H9 (cell line): Measurements from ENCODE around the gene HOXC12. TPM values are rescaled to one million over a fixed set of nuclear protein-coding genes. Genes with fewer than 3 reads are reported as not detected.

ENCODE experiments used
- DNase-seq: peaks from one replicate; pipeline ENCODE4 v3.0.0-alpha.2; 2017
- H2AFZ ChIP-seq: one replicate; pipeline ENCODE4 v1.6.1; 2013; ENCODE audit warnings: mild to moderate bottlenecking, low read length, control low read depth, moderate library complexity
- H2AK5ac ChIP-seq: 2 replicates; pipeline ENCODE4 v1.6.1; 2013; ENCODE audit warnings: low read length, control low read depth, mixed read lengths; ENCODE audit not compliant: insufficient read length
- H2BK120ac ChIP-seq: one replicate; pipeline ENCODE4 v1.6.1; 2013; ENCODE audit warnings: low read depth, mild to moderate bottlenecking, low read length, control low read depth, inconsistent platforms; ENCODE audit not compliant: poor library complexity, severe bottlenecking
- H2BK12ac ChIP-seq: 2 replicates; pipeline ENCODE4 v1.6.1; 2013; ENCODE audit warnings: low read length, control low read depth, mixed read lengths, low read depth; ENCODE audit not compliant: insufficient read length
- H2BK15ac ChIP-seq: 2 replicates; pipeline ENCODE4 v1.6.1; 2013; ENCODE audit warnings: low read depth, low read length, control low read depth
- H2BK20ac ChIP-seq: one replicate; pipeline ENCODE4 v1.6.1; 2013; ENCODE audit warnings: low read depth, mild to moderate bottlenecking, low read length, control low read depth, inconsistent platforms; ENCODE audit not compliant: poor library complexity, severe bottlenecking
- H2BK5ac ChIP-seq: 2 replicates; pipeline ENCODE4 v1.6.1; 2013; ENCODE audit warnings: low read length, control low read depth, mixed read lengths; ENCODE audit not compliant: insufficient read length
- H3K14ac ChIP-seq: 2 replicates; pipeline ENCODE4 v1.6.1; 2013; ENCODE audit warnings: low read length, control low read depth; ENCODE audit not compliant: insufficient read depth
- H3K18ac ChIP-seq: 2 replicates; pipeline ENCODE4 v1.6.1; 2013; ENCODE audit warnings: low read depth, mild to moderate bottlenecking, mixed read lengths, low read length, control low read depth; ENCODE audit not compliant: insufficient read length
- H3K23ac ChIP-seq: 2 replicates; pipeline ENCODE4 v1.6.1; 2013; ENCODE audit warnings: low read length, control low read depth, mixed read lengths, low read depth; ENCODE audit not compliant: insufficient read length
- H3K23me2 ChIP-seq: 2 replicates; pipeline ENCODE4 v1.6.1; 2013; ENCODE audit warnings: low read depth, mild to moderate bottlenecking, mixed read lengths, low read length, control low read depth; ENCODE audit not compliant: insufficient read length, poor library complexity, severe bottlenecking
- H3K27ac ChIP-seq: 2 replicates; pipeline ENCODE4 v1.5.1; 2013; ENCODE audit warnings: low read length, control low read depth, mixed read lengths, low read depth; ENCODE audit not compliant: insufficient read length
- H3K27me3 ChIP-seq: 2 replicates; pipeline ENCODE4 v1.6.1; 2013; ENCODE audit warnings: low read length, control low read depth, inconsistent platforms; ENCODE audit not compliant: insufficient read depth
- H3K4ac ChIP-seq: 2 replicates; pipeline ENCODE4 v1.6.1; 2013; ENCODE audit warnings: low read depth, mild to moderate bottlenecking, control low read depth, inconsistent platforms, low read length, moderate library complexity
- H3K4me1 ChIP-seq: 2 replicates; pipeline ENCODE4 v1.6.1; 2013; ENCODE audit warnings: low read length, control low read depth, inconsistent platforms; ENCODE audit not compliant: insufficient read depth
- H3K4me2 ChIP-seq: 2 replicates; pipeline ENCODE4 v1.6.1; 2013; ENCODE audit warnings: low read length, control low read depth, mixed read lengths; ENCODE audit not compliant: insufficient read length, insufficient read depth
- H3K56ac ChIP-seq: 2 replicates; pipeline ENCODE4 v1.6.1; 2013; ENCODE audit warnings: low read depth, mild to moderate bottlenecking, mixed read lengths, low read length, control low read depth; ENCODE audit not compliant: insufficient read length
- H3K79me1 ChIP-seq: 2 replicates; pipeline ENCODE4 v1.6.1; 2013; ENCODE audit warnings: low read depth, mild to moderate bottlenecking, moderate library complexity, low read length, control low read depth, inconsistent platforms; ENCODE audit not compliant: insufficient read depth, poor library complexity, severe bottlenecking
- H3K79me2 ChIP-seq: 2 replicates; pipeline ENCODE4 v1.6.1; 2013; ENCODE audit warnings: low read length, control low read depth, inconsistent platforms; ENCODE audit not compliant: insufficient read depth
- H3K9ac ChIP-seq: 2 replicates; pipeline ENCODE4 v1.6.1; 2013; ENCODE audit warnings: low read length, control low read depth, mixed read lengths; ENCODE audit not compliant: insufficient read length; ENCODE audit errors: extremely low read depth
- H3K9me3 ChIP-seq: one replicate; pipeline ENCODE4 v1.6.1; 2013; ENCODE audit warnings: low read depth, low read length, inconsistent platforms; ENCODE audit not compliant: control insufficient read depth
- H3T11ph ChIP-seq: one replicate; pipeline ENCODE4 v1.6.1; 2013; ENCODE audit warnings: mild to moderate bottlenecking, low read length, control low read depth, inconsistent platforms
- H4K20me1 ChIP-seq: one replicate; pipeline ENCODE4 v1.6.1; 2013; ENCODE audit not compliant: control insufficient read depth, insufficient read length, insufficient read depth
- H4K5ac ChIP-seq: 2 replicates; pipeline ENCODE4 v1.6.1; 2013; ENCODE audit warnings: low read depth, mild to moderate bottlenecking, mixed read lengths, low read length, control low read depth; ENCODE audit not compliant: insufficient read length
- H4K8ac ChIP-seq: replicated peaks from 2 replicates; pipeline ENCODE4 v1.6.1; 2013; ENCODE audit warnings: low read length, control low read depth, mixed read lengths, low read depth; ENCODE audit not compliant: insufficient read length
- H4K91ac ChIP-seq: 2 replicates; pipeline ENCODE4 v1.6.1; 2013; ENCODE audit warnings: low read depth, mild to moderate bottlenecking, moderate library complexity, mixed read lengths, low read length, control low read depth; ENCODE audit not compliant: insufficient read length
- H3K27ac Mint-ChIP-seq, 3 experiments: 2 replicates in 2 of 3; 3 replicates in 1 of 3; pipeline ENCODE4 v1.8.0; 2020 to 2021; ENCODE audit warnings: mixed read lengths in 3 of 3, mild to moderate bottlenecking in 1 of 3, moderate library complexity in 1 of 3
- H3K27me3 Mint-ChIP-seq: 2 replicates; pipeline ENCODE4 v1.8.0; 2021; ENCODE audit warnings: low read depth, mild to moderate bottlenecking, moderate library complexity, mixed read lengths
- H3K36me3 Mint-ChIP-seq, 3 experiments: 2 replicates in 2 of 3; 3 replicates in 1 of 3; pipeline ENCODE4 v1.8.0; 2020 to 2021; ENCODE audit warnings: low read depth in 3 of 3, mixed read lengths in 3 of 3; ENCODE audit not compliant: insufficient read depth in 1 of 3
- H3K4me1 Mint-ChIP-seq, 2 experiments: 2 replicates each; pipeline ENCODE4 v1.8.0; 2020; ENCODE audit warnings: mixed read lengths in 2 of 2
- H3K4me3 Mint-ChIP-seq, 2 experiments: 2 replicates in 1 of 2; 3 replicates in 1 of 2; pipeline ENCODE4 v1.8.0; 2020 to 2021; ENCODE audit warnings: mild to moderate bottlenecking in 2 of 2, mixed read lengths in 2 of 2, moderate library complexity in 1 of 2
- H3K9me3 Mint-ChIP-seq, 2 experiments: 2 replicates in 1 of 2; 3 replicates in 1 of 2; pipeline ENCODE4 v1.8.0; 2020; ENCODE audit warnings: mild to moderate bottlenecking in 2 of 2, mixed read lengths in 2 of 2, moderate library complexity in 1 of 2
- WGBS: extraction: QIAGEN DNeasy Blood & Tissue Kit; methylation state at CpG from one replicate; pipeline ENCODE4 v1.1.7; 2013; ENCODE audit warnings: missing lambda C conversion rate, low lambda C conversion rate, mixed read lengths; ENCODE audit not compliant: insufficient read length; ENCODE audit errors: extremely low coverage; 5-methylcytosine and 5-hydroxymethylcytosine counted together
- total RNA-seq: library from RNA; stranded (reverse); gene quantifications from 2 replicates; pipeline ENCODE4 v1.2.1, GENCODE V29; 2021
- TF ChIP-seq, protein P1 (sequence below): fragments of 200-600 bp; sonication (generic); conservative IDR thresholded peaks from 3 replicates; pipeline ENCODE4 v1.8.0; 2021; ENCODE audit warnings: antibody characterized with exemption, mild to moderate bottlenecking

The HOXC12 gene
- total RNA-seq, 1 experiment from 2014 or later, result not detected

DNA sequence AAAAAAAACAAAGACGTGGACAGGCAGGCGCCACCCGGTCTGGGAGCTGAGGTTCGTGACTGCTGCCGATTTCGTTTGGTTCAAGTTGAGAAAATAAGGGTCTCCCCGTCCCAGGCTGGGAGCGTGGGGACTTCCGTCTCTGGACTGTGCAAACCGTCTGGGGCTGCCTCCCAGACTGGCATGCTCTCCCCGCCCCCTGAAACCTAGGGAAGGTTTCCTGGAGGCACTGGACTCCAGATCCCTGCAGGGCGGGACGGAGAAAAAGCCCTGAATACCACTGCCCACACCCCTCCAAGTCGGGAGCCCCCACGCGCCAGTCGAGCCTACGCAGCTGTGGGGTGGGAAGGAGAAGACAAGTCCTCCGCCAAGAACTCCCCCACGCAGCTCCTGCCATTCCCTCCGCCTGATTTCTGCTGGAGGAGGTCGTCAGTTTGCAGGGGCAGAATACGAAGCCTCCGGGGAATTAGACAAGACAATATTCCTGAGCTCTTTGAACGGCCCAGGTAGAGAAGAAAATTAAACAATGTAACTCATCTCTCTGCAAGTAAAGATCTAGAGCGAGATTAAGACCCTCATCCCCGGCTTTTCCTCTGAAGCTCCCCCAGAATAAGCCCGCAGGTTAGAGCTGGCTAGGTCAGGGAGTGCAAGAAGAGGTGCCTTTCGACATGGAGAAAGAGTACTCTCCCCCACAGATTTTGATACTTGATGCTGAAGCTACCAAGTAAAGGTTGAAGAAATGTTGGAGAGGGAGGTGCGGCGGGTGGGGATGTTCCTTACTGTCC, 26.5 kb upstream of the HOXC12 start:
- no peak overlapping the region for H3K4me2 ChIP-seq
- no peak overlapping the region for H2BK120ac ChIP-seq
- H3K4me1 Mint-ChIP-seq, result peaks cover 0 to 5% of the 10 kb centered on the region in 2 experiments; a peak in 1 of 4 replicates
- H3K27me3 ChIP-seq, result peaks cover 97% of the 10 kb centered on the region
- H3K4ac ChIP-seq, result no peak overlapping the region
- WGBS, result no CpG with 5 or more reads among the region's 31 CpGs
- DNase-seq, result no peak
- no peaks in the 10 kb centered on the region for H4K20me1 ChIP-seq
- no peak overlapping the region; a peak in 1 of 7 replicates for H3K27ac Mint-ChIP-seq
- H2BK5ac ChIP-seq, result no peak overlapping the region
- H2BK15ac ChIP-seq, result no peak overlapping the region
- H3K9me3 ChIP-seq, result no peaks in the 10 kb centered on the region
- no peak overlapping the region for H2AK5ac ChIP-seq
- H2BK20ac ChIP-seq, result no peak overlapping the region
- no peak overlapping the region for H3K56ac ChIP-seq
- H4K91ac ChIP-seq, result no peak overlapping the region
- H3K36me3 Mint-ChIP-seq, result no peaks in the 10 kb centered on the region
- no peaks in the 10 kb centered on the region for H3K79me1 ChIP-seq
- H3K23me2 ChIP-seq, result no peaks in the 10 kb centered on the region
- H4K5ac ChIP-seq, result no peak overlapping the region
- H3K4me1 ChIP-seq, result no peaks in the 10 kb centered on the region
- H3T11ph ChIP-seq, result no peak overlapping the region
- no peak overlapping the region for H2BK12ac ChIP-seq
- H3K14ac ChIP-seq, result no peak overlapping the region
- H4K8ac ChIP-seq, result no peak overlapping the region
- peaks cover 0 to 3% of the 10 kb centered on the region in 2 experiments; a peak in 2 of 5 replicates for H3K9me3 Mint-ChIP-seq
- H3K27me3 Mint-ChIP-seq, result peaks cover 100% of the 10 kb centered on the region
- no peak overlapping the region for H2AFZ ChIP-seq
- TF ChIP-seq, protein P1, sequence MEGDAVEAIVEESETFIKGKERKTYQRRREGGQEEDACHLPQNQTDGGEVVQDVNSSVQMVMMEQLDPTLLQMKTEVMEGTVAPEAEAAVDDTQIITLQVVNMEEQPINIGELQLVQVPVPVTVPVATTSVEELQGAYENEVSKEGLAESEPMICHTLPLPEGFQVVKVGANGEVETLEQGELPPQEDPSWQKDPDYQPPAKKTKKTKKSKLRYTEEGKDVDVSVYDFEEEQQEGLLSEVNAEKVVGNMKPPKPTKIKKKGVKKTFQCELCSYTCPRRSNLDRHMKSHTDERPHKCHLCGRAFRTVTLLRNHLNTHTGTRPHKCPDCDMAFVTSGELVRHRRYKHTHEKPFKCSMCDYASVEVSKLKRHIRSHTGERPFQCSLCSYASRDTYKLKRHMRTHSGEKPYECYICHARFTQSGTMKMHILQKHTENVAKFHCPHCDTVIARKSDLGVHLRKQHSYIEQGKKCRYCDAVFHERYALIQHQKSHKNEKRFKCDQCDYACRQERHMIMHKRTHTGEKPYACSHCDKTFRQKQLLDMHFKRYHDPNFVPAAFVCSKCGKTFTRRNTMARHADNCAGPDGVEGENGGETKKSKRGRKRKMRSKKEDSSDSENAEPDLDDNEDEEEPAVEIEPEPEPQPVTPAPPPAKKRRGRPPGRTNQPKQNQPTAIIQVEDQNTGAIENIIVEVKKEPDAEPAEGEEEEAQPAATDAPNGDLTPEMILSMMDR, result no peak
- H3K27ac ChIP-seq, result no peak overlapping the region
- no peak overlapping the region for H3K23ac ChIP-seq
- H3K18ac ChIP-seq, result no peak overlapping the region
- H3K9ac ChIP-seq, result no peak overlapping the region
- no peak overlapping the region for H3K4me3 Mint-ChIP-seq
- no peaks in the 10 kb centered on the region for H3K79me2 ChIP-seq
